KMS-11 (cell line): Measurements from ENCODE around the gene REN.

Experiments
- H2AFZ ChIP-seq: fragments of 200-600 bp; sonication (generic); 2 replicates; pipeline ENCODE4 v1.6.1; 2016; ENCODE audit warnings: antibody characterized with exemption, mixed run types, low read depth
- H3K27ac ChIP-seq: fragments of 200-600 bp; sonication (generic); 2 replicates; pipeline ENCODE4 v1.6.1; 2016; ENCODE audit warnings: mild to moderate bottlenecking, mixed run types
- H3K27me3 ChIP-seq: fragments of 200-600 bp; sonication (generic); 2 replicates; pipeline ENCODE4 v1.6.1; 2017; ENCODE audit warnings: mild to moderate bottlenecking, low read depth, mixed run types, moderate library complexity; ENCODE audit not compliant: insufficient read depth
- H3K36me3 ChIP-seq: fragments of 200-600 bp; sonication (generic); 2 replicates; pipeline ENCODE4 v1.6.1; 2017; ENCODE audit warnings: mild to moderate bottlenecking, mixed run types; ENCODE audit not compliant: insufficient read depth
- H3K4me1 ChIP-seq: fragments of 200-600 bp; sonication (generic); 2 replicates; pipeline ENCODE4 v1.6.1; 2016; ENCODE audit warnings: mild to moderate bottlenecking, low read depth, mixed run types; ENCODE audit not compliant: poor library complexity, severe bottlenecking
- H3K4me2 ChIP-seq: fragments of 200-600 bp; sonication (generic); 2 replicates; pipeline ENCODE4 v1.7.0; 2016; ENCODE audit warnings: mild to moderate bottlenecking, mixed run types
- H3K4me3 ChIP-seq: fragments of 200-600 bp; sonication (generic); IDR thresholded peaks from 2 replicates; pipeline ENCODE4 v1.6.1; 2017; ENCODE audit warnings: low read depth, low read length, mixed read lengths; ENCODE audit not compliant: insufficient read depth
- H3K79me2 ChIP-seq: fragments of 200-600 bp; sonication (generic); 2 replicates; pipeline ENCODE4 v1.6.1; 2016; ENCODE audit warnings: low read depth, mixed run types; ENCODE audit not compliant: insufficient read depth
- H3K9ac ChIP-seq: fragments of 200-600 bp; sonication (generic); 2 replicates; pipeline ENCODE4 v1.6.1; 2016; ENCODE audit warnings: mild to moderate bottlenecking, mixed run types
- H4K20me1 ChIP-seq: fragments of 200-600 bp; sonication (generic); 2 replicates; pipeline ENCODE4 v1.6.1; 2016; ENCODE audit warnings: mild to moderate bottlenecking, mixed run types; ENCODE audit not compliant: insufficient read depth
- CTCF ChIP-seq: fragments of 200-600 bp; sonication (generic); conservative IDR thresholded peaks from 2 replicates; pipeline ENCODE4 v1.6.1; 2017; ENCODE audit warnings: low read depth, mild to moderate bottlenecking, antibody characterized with exemption, low read length, moderate library complexity, mixed read lengths

Gene REN

GRCh38 chr1:204130178-204130577 is 36.0 kb downstream of the REN start:
- Histone ChIP-seq H3K4me3 (no peak overlapping the region), H3K27ac (no peak overlapping the region), H3K36me3 (no peaks in the 10 kb centered on the region), H4K20me1 (no peaks in the 10 kb centered on the region), H3K9ac (no peak overlapping the region), H3K4me1 (peaks cover 3% of the 10 kb centered on the region), H3K4me2 (no peak overlapping the region), H3K27me3 (no peaks in the 10 kb centered on the region), H2AFZ (no peak overlapping the region), H3K79me2 (no peaks in the 10 kb centered on the region)
- TF ChIP-seq CTCF, result no peak

GRCh38 chr1:204128964-204129896 is 36.9 kb downstream of the REN start:
- H4K20me1 ChIP-seq, result no peaks in the 10 kb centered on the region
- no peaks in the 10 kb centered on the region for H3K36me3 ChIP-seq
- TF ChIP-seq CTCF, result peak; percentile 86
- no peak overlapping the region for H3K4me3 ChIP-seq
- H3K79me2 ChIP-seq, result no peaks in the 10 kb centered on the region
- no peak overlapping the region; the same call in 1 of the 2 replicates for H3K9ac ChIP-seq
- H3K27me3 ChIP-seq, result no peaks in the 10 kb centered on the region
- H2AFZ ChIP-seq, result peak overlapping the region; percentile 95
- peak overlapping the region; percentile 59; the same call in 1 of the 2 replicates for H3K4me2 ChIP-seq
- peaks cover 3% of the 10 kb centered on the region for H3K4me1 ChIP-seq
- H3K27ac ChIP-seq, result no peak overlapping the region

DNA sequence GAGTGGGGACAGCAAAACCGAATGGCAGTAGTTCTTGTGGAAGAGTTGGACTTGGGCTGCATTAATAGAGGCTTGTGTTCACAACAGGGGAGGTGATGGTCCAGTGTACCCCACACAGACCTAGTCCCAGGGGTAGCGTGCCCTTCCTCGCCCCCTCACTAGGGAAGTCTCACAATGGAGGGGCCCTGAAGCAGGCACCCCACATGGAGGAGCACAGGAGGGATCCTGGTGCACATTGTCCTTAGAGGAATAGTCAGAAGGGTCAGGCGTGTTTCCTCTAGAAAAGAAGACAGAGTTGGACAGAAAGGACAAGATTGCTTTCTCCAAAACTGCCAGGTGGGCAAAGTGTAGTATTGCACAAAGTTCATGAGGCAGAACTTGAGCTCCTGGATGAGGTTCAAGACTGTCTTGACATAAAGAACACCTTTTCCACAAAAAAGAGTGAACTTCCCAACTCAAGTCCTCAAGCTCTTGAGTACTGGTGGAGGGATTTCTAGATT is 37.6 kb downstream of the REN start:
- Histone ChIP-seq H3K36me3 (no peaks in the 10 kb centered on the region), H4K20me1 (no peaks in the 10 kb centered on the region), H3K27ac (no peak overlapping the region), H3K4me2 (peak overlapping the region; percentile 59; the same call in 1 of the 2 replicates), H3K4me3 (no peak overlapping the region), H3K4me1 (peaks cover 3% of the 10 kb centered on the region), H3K9ac (no peak overlapping the region), H3K27me3 (no peaks in the 10 kb centered on the region), H3K79me2 (no peaks in the 10 kb centered on the region), H2AFZ (peak overlapping the region; percentile 95)
- no peak for TF ChIP-seq CTCF

- H3K9ac ChIP-seq, result no peak overlapping the region
- H3K36me3 ChIP-seq, result no peaks in the 10 kb centered on the region
- H3K79me2 ChIP-seq, result no peaks in the 10 kb centered on the region
- no peak overlapping the region for H3K4me3 ChIP-seq
- H4K20me1 ChIP-seq, result no peaks in the 10 kb centered on the region
- H3K4me1 ChIP-seq, result peaks cover 3% of the 10 kb centered on the region
- H3K27me3 ChIP-seq, result no peaks in the 10 kb centered on the region
- H3K4me2 ChIP-seq, result no peak overlapping the region
- no peak overlapping the region for H2AFZ ChIP-seq
- peak; percentile 73 for TF ChIP-seq CTCF
- H3K27ac ChIP-seq, result no peak overlapping the region
These were observed 38.4 kb downstream of the REN start for GRCh38 chr1:204127597-204128242.
